LoVo (cell line): ENCODE data around the gene AURKA.
A peak's percentile ranks its signal among the peaks of the same experiment; 100 is the strongest.

Source experiments
- DNase-seq: peaks from one replicate; pipeline ENCODE4 v3.0.0-alpha.2; 2016; ENCODE audit warnings: low spot score

AURKA gene

DNA sequence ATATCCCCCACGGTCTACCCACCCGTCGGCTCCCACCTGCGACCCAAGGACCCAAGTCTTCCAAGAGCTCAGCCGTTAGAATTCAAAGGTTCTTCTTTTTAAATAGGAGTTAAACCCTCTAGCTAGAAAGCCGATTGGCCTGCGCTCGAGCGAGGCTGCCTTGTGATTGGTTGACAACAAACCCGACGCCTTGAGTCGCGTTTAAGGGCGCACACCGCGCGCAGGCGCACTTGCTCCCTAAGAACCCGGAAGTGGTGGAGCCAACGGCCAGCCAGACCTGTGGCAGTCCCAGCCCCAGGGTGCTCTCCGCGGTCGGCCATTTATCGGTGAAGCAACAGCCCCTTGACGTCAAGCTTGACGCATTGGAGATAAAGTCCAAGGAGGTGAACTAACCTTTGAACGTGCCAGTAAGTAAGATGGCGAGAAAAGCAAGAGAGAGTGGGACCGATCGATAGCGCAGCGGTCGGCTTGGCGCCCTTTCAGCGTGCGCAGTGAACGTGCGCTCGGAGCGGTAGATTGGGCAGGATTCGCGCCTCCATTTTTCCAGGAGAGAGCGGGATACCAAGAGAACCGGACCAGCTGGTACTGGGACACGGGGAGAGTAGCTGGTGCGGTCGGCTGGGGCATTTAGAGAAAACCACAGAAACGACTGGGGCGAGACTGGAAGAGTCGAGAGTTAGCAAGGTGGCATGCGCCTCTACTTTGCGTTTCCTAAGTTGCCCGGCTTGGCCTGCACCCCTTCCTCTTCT lies at the start of gene AURKA, which contains the start of gene CSTF1:
Gene AURKA, minus strand, starts transcription at position 84 of the 749 bp plus-strand sequence. CDS start 4,018 bp downstream, outside the sequence.
Gene CSTF1, plus strand, starts transcription at position 514 of the 749 bp plus-strand sequence. CDS start 2,908 bp downstream, outside the sequence.
- DNase-seq: peak; percentile 99

DNA sequence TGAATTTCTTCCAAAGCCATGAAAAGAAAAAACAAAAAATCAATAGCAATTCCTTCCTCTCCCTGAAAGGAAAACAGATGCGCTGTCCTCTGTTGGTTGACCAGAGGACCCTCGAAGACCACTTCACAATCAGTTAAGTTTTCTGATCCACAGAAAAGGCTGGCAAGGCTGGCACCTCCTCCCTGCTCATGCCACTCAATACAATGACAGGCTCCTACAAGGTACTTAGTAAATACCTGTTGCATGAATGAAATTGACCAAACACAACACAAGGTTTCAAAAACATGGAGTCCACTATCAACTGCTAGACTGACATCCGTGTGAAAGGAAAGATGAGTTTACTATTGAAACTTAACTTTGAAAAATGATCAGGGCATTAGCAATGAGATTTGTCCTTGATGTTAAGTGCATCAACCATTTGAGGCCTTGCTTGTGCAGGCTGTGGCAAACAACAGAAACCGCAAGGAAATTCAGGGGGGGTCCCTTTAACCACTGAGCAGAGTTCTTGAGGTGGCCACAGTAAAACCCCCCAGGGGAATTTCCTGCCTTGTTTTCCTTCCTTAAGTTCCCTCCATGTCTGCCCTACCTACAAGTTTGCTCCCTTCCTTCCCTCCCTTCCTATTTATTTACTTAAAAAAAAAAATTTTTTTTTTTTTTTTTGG lies 48.5 kb upstream of the AURKA start:
- no peak for DNase-seq

DNA sequence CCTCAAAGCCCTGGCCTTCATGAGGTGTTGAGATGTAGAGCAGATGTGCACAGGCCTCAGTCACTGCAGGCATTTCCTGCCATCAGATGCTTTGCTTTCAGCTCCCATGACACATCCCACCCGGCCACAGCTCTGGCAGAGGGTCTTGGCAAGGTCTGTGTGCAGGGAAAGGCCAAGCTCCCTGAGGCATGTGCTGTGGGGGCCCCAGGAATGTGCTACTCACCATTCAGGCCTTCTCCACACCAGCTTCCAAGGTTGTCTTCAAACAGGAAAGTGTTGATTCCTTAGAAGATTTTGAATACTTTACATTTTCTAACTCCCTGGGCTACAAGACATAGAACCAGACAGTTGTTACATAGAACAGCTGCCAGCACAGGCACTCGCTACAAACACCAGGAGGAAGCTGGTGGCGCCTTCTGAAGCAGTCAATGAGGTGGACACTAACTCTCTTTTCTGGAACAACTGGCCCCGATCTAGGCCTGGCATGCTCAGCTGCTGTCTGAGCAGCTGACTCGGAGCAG lies 47.8 kb upstream of the AURKA start:
- DNase-seq: no peak

DNA sequence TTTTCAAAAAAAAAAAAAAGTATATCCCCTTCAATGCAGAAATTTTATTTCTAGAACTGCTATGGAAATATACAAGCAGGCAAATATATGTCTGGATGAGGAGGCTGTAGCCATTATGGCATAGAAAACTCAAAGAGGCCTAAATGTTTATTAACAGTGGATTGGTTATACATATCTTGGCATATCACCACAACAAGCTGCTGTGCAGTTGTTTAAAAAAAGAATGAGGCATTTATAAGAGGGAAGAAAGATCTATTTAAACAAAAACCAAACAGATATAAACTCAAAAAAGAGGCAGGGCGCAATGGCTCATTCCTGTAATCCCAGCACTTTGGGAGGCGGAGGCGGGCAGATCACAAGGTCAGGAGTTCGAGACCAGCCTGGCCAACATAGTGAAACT lies 46.3 kb upstream of the AURKA start:
- DNase-seq: no peak

DNA sequence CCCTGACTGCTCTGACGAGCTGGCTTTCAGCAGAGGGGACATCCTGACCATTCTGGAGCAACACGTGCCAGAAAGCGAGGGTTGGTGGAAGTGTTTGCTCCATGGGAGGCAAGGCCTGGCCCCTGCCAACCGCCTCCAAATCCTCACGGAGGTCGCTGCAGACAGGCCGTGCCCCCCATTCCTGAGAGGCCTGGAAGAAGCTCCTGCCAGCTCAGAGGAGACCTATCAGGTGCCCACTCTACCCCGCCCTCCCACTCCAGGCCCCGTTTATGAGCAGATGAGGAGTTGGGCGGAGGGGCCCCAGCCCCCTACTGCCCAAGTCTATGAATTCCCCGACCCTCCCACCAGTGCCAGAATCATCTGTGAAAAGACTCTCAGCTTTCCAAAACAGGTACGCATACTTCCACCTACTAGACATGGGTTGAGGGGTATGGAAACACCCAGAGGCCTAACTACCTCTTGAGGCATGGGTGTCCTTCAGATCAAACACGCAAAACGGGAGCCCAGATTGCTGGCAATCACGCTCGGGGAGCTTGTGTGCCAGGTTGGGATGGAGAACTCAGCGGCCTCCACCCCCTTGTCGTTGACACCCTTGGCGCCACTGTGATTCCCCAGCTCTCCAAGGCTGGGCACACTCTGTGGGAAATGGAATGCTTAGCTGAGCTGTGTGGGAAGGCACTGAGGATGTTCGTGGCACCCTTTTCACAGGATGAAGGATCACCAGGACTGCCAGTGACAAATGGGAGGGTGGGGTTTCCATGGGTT lies 45.4 kb upstream of the AURKA start:
- no peak for DNase-seq

DNA sequence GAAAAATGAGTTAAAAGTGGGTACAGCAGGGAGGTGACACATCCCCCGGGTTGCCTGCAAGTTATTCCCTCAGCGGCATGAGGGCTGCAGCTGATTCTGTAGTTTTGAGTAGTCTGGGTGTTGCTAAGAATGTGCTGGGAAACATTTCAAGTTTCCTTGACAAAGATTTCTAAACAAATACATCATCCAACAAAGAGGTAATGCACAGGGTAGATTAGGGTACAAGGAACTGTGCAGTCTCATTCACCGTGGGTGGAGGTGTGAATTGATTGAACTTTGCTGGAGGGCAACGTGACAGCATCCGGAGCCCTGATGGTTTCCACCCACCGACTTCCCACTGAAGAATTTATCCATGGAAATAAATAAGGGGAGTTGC lies 41.9 kb upstream of the AURKA start:
- no peak for DNase-seq

DNA sequence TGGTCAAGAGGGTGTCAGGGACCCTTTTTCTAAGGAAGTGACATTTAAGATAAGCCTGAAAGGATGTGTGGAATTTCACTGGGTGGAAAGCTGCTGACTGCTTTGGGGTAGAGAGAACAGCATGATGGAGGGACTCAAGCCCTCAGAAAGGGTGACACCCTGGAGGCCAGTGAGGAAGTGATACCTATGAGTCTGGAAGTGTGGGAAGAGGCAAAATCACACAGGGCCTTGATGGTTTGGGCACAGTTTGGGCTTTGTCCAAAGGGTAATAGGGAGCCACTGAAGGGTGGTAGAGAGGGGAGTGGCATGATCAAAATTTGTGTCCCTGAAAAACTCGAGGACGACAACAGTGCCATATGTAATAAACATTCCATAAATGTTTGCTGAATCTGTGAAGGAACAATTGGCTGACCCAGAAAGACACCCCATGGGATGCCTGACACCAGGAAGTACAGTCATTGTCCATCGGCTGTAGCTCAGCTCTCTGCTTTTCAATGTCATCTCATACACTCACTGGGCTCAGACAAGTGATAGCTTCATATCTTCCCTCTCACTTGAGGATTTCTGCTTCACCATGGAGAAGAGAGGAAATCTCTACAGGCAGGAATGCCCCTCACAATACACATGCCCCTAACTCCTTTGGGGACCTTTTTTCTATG lies 41.3 kb upstream of the AURKA start:
- DNase-seq: no peak

DNA sequence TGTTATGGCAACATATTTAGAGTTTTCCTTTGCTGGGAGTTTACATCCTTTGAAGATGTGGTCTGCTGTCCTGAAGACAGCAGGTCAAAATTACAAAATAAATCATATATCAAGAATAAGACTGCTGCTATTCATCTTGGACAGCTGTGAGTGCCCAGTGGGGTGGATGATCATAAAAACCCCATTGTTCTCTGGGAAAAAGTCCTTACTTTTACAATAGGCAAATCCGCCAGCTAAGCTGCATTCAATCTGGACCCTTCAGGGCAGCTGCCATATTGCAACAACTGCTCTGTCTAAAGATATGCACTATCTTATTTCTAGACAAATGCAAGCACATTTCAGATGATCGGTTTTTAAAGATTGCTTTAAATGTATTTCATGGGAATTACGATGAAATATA lies 39.5 kb upstream of the AURKA start:
- DNase-seq: no peak

DNA sequence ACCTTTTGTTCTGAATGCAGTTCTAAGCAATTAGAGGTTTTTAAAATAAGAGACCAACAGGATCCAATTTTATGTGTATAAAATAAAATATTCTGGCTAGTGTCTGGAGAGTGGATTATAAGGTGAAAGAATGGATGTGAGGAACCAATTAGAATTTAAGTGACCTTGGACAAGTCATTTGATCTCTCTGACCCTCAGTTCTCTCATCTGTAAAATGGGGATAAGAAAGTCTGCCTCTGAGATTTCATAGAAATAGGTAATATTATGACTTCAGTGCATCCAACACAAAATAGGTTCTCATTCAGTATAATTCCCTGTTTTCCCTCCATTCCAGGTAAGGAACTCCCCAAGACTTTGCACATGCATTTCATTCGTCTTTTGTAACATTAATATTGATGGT lies 38.9 kb upstream of the AURKA start:
- no peak for DNase-seq

DNA sequence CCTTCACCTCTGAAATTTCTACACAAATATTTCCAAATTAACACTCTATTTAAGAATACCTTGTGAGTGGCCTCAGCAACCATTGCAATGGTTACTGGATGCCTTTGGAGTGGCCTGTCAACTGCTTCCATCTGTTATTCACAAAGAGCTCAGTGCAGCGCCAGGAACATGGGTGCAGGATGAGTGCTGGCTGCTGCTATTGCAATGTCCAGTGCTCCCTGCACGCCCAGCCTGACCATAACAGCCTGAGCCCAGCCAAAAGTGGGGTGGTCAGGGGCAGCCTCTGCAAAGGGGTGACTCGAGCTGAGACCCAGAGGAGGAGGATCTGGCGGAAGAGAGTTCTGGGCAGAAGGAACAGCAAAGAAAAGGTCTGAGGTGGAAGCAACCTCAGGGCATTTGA lies 38.4 kb upstream of the AURKA start:
- no peak for DNase-seq

DNA sequence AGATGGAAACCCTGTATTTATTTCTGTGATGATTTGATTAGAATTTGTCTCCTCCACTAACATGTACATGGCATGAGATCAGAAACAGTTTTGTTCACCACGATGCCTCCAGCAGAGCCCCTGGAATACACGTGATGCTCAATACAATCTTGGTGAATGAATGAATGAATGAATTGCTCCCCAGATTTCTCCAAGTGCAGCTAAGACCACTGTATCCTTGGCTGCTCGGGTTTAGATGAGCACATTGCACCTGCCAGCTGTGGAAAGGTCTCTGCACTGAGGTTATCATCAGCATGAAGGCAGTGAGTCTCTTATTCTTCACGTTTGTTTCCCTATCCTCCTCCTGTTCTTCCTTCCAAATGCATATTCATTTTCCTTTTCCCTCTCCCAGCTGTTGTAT lies 37.9 kb upstream of the AURKA start:
- no peak for DNase-seq

DNA sequence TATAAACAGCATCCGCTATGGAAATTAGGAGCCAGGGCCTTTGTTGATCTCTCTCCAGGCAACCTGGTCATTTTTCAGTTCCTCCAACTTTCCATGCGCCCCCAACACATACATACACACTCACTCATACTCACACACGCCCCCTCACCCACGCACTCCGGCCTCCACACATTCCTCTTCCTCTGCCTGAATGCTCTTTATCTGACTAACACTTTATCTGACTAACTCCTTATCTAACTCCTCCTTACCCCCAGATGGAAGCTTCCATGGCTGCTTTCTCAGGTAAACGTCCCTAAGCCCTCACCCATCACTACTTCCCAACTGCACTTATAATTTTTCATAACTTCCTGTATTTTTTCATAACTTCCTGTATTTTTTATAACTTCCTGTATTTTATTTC lies 37.5 kb upstream of the AURKA start:
- DNase-seq: no peak

DNA sequence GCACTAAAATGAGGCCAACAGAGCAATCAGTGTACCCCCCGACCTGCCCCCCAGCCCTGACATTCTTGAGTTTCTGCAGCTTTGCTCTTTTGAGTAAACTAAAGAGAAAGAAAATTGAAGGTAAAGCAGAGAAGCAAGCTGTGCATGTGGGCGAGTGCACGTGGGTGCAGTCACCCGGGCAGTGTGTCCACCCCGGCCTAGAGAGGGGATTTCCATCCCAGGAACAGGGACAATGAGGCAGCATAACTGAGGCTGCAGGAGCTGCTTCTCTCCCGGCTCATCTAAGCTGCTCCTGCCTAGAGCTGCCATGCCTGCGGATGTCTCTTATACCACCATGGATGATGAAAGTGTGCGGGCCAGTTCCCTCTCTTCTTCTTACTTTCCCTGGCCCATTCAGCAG lies 36.9 kb upstream of the AURKA start:
- DNase-seq: no peak

DNA sequence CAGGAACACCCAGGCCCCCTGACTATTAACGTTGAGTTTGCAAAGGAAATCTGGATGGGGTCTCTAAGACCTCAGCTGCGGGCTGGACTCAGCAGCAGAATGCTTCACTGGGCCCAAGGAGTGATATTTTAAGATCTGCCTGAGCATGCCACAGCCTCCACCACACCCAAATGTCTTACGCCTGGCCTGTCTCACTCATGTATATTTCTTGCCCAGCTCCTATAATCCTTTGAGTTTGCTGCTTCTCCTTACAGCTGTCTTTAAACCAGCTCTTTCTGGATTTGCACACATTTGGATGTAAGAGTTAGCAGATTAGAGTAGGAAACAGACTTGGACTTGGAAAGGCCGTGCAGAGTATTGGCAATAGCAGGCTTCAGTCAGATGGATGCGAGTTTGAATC lies 36.4 kb upstream of the AURKA start:
- DNase-seq: no peak

DNA sequence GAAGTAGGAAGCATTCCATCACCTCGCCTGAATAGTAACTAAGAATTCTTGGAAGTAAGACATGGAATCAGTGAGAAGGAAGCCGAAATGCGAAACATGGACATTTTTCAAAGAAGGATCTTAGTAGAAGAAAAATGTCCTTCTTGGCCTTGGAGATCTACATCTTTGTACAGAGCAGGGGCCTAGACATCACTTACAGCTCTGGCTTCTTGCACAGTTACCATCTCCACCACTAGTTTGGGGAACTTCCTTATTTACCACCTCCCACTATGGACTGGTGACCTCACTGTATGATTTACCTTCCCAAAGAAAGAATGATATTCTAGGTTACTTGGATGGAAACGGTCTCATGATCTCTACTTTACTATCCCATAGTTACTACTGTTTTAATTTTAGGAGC lies 35.8 kb upstream of the AURKA start:
- DNase-seq: no peak

DNA sequence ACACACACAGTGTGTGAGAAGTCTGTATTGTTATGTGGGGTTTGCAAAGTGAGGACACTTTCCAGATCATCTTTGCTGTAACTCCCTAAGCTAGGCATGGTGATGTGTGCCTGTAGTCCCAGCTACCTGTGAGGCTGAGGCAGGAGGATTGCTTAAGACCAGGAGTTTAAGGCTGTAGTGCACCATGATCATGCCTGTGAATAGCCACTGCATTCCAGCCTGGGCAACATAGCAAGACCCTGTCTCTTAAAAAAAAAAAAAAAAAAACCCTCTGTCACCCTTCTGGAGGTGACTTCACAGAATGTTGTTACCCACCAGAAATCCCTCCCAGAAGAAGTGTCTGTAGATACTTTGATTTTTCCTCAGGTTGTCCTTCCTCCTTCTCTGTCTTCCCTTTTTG lies 34.9 kb upstream of the AURKA start:
- no peak for DNase-seq

DNA sequence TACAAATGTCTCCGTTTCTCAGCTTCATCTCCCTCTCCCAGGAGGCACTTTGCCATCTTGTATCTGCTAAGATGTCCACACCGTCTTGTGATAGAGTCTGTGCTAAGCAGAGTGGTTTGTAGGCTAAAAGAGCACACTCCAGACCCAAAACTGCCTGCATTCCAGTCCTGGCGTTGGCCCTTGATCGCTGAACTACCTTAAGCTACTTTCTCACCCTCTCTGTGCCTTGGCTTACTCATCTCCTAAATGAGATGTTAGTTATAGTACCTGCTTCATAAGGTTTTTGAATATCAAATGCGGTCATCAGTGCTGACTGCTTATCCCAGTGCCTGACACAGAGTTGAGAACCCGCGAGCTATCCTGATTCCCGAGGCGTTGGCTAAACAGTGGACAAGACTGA lies 34.0 kb upstream of the AURKA start:
- no peak for DNase-seq

DNA sequence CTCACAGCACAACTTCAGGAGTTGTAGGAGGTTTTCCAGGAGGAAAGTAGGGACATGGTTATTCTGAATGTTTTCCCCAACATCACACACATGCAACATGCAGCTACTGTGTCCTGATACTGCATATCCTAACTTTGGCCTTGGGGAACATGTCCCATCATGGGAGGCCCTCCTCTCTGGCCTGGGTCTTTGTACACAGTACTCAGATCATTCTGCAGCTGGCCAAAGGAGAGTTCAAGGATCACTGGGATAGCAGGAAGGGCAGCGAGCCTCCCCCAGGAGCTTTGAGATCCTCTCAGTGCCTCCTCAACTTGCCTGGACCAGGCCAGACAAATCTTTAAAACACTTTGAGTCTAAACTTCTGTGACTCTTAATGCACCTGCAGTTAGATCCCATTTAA lies 32.9 kb upstream of the AURKA start:
- DNase-seq: no peak

DNA sequence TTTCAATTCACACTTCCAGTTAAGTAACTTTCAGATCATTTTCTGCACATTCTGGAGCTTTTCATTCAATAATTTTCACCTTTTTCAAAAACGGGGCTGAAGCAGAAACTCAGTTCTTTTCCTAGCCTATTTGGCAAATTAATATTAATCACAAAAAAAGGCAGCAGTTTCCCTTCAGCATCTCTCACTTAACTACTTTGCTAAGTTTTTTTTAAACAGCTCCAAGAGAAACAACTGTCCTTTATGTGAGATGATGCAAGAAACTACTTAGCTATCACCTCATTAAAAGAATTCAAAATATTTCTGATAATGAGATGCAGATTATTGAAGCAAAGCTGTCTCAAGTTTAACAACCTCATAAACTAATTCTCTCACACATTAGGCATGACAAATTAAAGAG lies 31.9 kb upstream of the AURKA start:
- DNase-seq: no peak

DNA sequence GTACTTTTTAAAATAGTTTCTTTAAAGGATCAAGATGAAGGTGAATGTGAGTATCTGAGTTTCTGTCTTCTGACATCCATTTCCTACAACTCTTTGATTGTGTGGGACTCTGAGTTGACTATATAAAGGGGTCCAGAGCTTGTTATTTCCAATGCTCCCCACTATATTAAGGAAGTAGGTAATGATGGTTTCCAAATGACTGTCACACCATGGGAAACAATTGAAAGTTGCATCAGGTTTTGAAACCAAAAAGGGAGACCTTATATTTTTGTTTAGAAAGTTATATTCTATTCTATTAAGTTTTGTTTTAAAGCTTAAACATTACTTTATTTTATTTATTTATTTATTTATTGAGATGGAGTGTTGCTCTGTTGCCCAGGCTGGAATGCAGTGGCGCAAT lies 31.2 kb upstream of the AURKA start:
- DNase-seq: no peak

DNA sequence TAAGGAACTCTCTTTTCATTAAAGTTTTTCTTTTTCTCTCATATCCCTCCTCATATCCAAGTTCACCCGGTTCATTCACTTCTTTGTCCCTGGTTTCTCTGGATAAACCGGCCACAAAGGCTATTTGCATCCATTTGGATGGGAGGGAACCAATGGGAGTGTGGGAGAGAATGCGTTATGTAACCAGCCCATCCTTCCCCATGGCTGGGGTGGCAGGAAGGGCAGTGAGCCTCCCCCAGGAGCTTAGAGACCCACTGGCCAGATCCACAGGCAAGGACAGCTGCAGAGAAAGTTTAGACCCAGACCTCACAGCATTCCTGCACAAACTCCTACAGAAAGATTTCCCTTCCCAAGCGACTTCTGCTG lies 30.8 kb upstream of the AURKA start:
- DNase-seq: no peak

DNA sequence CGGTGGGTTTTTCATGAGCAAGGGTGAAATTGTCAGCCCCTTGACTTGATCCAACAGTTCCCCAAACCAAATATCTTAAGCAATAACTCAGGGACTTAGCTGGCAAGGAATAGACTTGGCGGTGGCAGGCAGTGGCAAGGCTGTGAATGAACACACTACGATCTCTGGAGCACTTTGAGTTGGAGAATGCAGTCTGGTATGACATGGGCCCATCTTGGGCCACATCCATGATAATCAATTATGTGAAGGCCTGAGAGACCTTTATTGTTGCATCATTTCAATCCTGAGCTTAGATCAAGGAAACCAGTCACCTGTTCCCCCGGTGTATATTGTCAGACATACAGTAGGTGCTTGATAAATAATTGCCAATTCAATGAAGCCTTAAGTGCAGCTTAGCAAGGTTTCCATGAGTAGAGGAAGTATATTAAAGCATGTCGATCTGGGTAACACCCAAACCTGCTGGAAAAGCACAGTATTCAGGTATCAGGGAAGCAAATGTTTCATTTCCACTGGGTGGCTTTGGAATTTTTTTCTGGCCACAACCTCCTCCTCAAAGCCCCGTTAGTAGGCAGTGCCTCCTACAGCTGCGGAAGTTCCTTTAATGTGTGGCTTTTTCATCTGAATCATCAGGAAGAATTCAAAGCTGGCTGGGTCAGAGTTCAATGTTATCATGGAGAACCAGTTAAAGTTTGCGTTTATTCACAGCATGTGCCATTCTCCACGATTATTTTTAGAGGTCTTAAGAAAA lies 30.2 kb upstream of the AURKA start:
- peak; percentile 69 for DNase-seq
